ENCODE measurements around the gene LARGE1.

- TF ChIP-seq CTCF (IDR thresholded peaks at IDR 0.05) (peak; percentile 38 to 82 (median 70)), POLR2A (IDR thresholded peaks at IDR 0.05) (no peak)
Measured at GRCh38 chr22:33519071-33519973, 401.0 kb downstream of the LARGE1 start.
